Measurements from ENCODE around the gene PIPOX. TPM values are rescaled to one million over a fixed set of nuclear protein-coding genes. Genes with fewer than 3 reads are reported as not detected.

PIPOX gene
- total RNA-seq = 1.4 and 1.5 TPM in 2 replicates

GRCh38 chr17:29042679-29043538, at the start of gene PIPOX:
TSS of gene PIPOX (plus strand) at chr17:29043141. CDS start at chr17:29043226, 85 bp downstream.

GRCh38 chr17:29005936-29006511, 36.9 kb upstream of the PIPOX start, which contains the start of gene SEZ6:
TSS of gene SEZ6 (minus strand) at chr17:29006033. CDS start at chr17:29005869, 164 bp downstream.

Other genes with a start within 250 kb of the PIPOX start
- 3.7 and 5.7 TPM in 2 replicates for gene FAM222B, start 200.4 kb upstream of the PIPOX start, total RNA-seq
- 25.4 and 30.1 TPM in 2 replicates for gene ERAL1, start 188.1 kb upstream of the PIPOX start, total RNA-seq
- gene FLOT2, start 145.4 kb upstream of the PIPOX start, total RNA-seq = 32.1 and 36.7 TPM in 2 replicates
- gene DHRS13, start 140.1 kb upstream of the PIPOX start, total RNA-seq = 4.8 and 5.5 TPM in 2 replicates
- 16.2 and 22.1 TPM in 2 replicates for gene PHF12, start 91.6 kb upstream of the PIPOX start, total RNA-seq
- not detected in 2 replicates for gene SEZ6, start 37.1 kb upstream of the PIPOX start, total RNA-seq
- gene MYO18A, start 137.3 kb downstream of the PIPOX start, total RNA-seq = 35.3 and 36.8 TPM in 2 replicates
- not detected in 2 replicates for gene CRYBA1, start 203.7 kb downstream of the PIPOX start, total RNA-seq